Left lobe of liver (tissue), 2 donors: ENCODE data around the gene GRAMD4. TPM values are rescaled to one million over a fixed set of nuclear protein-coding genes. Genes with fewer than 3 reads are reported as not detected.
A peak's percentile ranks its signal among the peaks of the same experiment; 100 is the strongest.

Experiments used
- ATAC-seq: fragments of 200-7000 bp; cut with Tn5 transposase; one replicate; pipeline ENCODE4 v1.9.1; 2020; ENCODE audit warnings: mild to moderate bottlenecking, moderate library complexity
- DNase-seq: peaks from one replicate; pipeline ENCODE4 v3.0.0-alpha.2; 2020; ENCODE audit warnings: low spot score
- total RNA-seq: library from RNA; stranded (reverse); gene quantifications from one replicate; pipeline ENCODE4 v1.2.1, GENCODE V29; 2021
- donor health status: DM: no; HTN: no; CAD: no; lungs with moderate emphysema.
- donor health status: DM: no; HTN: yes; CAD: no.

The GRAMD4 gene
- total RNA-seq, 1 donor from 2014 or later: 42.5 TPM

DNA sequence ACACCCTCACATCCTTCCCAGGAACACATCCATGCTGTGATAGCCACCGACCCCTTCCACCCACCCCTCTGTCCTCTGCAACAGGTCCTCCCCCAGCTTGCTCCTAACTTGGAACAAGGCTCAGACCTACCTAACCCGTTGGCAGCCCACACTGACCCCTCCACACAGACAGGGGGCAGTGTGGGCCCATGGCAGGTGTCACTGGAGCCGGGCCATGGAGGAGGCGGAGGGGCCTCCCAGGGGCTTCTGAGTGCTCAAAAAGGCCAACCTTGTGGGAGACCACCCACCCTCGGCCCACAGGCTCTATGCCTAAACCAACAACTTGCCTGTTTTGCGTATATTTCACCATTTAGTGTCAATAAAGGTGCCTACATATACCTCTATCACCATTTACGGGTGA lies 60.8 kb downstream of the GRAMD4 start:
- DNase-seq: no peak
- ATAC-seq: peak; percentile 34

DNA sequence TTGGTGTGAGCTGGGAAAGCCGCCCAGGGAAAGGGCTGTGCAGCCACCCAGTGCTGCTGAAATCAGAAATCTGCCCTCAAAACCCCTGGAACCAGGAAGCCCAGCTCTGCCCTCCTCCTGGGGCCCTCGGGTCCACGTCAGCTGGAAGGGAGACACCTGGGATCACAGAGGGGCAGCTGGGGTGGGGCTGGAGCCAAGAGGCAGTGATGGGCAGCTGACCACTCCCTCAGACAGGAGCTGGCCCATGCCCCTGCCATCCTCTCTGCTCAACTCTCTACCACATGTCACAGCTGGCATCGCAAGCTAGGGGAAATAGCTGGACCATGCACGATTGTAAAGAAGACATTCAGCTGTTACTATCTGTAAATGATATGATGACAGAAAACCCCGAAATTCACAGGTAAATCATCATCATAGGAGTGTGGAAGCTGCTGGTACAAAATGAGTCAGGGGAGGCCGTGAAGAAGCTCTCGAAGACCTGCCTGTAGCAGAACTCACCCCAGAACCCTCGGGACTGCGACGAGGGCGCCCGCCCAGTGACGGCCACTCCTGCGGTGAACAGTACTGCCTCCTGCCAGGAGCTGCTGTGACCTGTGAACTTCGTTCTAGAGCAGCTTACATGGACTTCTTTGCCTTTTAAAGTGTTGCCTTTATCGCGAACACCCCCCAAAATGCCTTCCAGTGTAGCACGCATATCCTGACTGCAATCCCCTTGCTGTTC lies 62.0 kb downstream of the GRAMD4 start:
- DNase-seq (no peak), ATAC-seq (peak; percentile 46)

DNA sequence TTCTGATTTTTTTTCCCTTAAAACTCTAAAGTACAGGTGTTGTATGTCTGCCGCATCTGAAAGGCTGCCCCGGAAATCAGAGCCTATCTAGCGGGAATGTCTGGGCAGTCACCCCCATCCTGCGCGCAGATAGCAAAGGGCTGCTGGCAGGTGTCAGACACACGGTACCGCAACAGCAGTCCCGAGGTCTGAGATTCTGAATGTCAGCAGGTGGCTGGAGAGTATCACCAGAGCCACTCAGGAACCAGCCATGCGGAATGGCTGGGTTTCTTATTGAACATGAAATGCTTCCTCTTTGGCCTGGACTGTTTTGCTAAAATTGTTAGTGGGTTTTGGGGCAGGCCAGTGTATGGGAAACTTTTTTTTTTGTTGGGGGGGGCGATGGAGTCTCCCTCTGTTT lies 64.5 kb downstream of the GRAMD4 start:
- ATAC-seq: peak; percentile 7

DNA sequence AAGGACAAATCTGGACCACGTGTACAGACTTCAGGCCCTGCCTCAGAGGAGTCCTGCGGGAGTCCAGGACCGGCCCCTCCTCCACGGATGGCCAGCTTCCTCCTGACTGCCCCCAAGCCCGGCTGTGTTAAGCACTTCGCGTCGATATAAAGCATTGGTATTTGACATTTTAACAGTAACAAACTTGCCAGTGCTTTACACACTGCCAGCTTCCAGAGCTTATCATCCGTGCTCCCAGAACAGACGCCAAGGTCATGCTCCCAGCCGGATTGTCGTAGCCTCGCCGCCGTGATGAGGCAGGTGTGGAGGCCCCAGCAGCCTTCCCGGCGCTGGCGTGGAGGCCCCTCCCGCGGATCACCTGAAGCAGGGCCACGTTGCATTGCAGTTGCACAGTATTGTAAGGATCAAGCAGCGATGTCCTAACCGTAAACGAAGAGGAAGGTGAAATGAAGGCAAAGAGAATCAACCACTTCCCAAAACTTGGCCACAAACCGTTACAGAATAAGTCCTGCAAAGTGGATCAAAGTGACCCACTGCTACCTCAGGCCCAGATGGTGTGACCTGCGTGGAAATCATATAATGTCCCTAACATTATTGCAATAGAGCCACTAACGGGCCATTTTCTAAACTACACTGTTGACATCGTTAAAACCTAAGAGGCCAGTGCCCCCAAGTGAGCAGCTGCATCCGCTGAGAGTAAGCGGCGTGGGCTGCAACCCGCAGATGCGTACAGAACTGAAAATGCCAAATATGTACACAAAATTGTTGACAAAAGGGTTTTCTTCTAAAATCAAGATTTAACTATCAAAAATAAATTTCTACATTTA lies 66.2 kb downstream of the GRAMD4 start:
- ATAC-seq (no peak), DNase-seq (no peak)

More for the DNA sequence above, 64.5 kb downstream of the GRAMD4 start:
- no peak for DNase-seq

DNA sequence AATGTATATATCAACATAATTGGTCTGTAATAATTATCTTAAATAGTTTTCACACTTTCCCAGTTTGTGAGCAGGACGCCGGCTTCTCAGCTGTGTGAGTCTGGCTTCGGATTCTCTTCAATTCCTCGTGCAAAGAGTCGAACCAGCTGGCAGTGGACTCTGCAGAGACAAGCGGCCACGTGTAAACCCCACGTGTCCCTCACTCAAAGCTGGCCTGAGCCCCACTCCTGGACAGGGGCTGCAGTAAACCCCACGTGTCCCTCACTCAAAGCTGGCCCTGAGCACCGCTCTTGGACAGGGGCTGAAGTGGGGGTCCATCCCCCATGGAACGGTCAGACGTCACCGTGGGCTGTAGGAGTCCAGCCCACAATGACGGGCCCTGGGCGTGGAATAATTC lies 66.9 kb downstream of the GRAMD4 start:
- ATAC-seq: no peak
- no peak for DNase-seq

DNA sequence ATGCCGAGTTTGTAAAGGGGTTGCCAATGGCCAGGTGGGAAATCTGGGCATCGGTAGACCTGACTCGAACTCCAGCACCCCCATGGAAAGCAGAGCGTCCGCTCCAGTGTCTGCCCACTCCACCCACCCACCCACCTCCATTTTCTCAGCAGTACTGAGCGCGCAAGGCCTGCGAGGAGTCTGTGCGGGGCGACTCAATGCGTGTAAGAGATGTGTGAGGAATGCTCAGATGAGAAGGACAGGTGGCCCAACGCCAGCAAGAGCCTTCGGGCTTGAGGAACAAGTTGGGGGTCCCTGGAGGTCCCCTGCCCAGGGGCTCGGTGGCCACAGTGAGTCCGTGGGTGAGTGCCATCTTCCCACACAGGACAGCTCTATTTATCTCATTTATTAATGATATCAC lies 67.3 kb downstream of the GRAMD4 start:
- DNase-seq: no peak
- no peak for ATAC-seq

DNA sequence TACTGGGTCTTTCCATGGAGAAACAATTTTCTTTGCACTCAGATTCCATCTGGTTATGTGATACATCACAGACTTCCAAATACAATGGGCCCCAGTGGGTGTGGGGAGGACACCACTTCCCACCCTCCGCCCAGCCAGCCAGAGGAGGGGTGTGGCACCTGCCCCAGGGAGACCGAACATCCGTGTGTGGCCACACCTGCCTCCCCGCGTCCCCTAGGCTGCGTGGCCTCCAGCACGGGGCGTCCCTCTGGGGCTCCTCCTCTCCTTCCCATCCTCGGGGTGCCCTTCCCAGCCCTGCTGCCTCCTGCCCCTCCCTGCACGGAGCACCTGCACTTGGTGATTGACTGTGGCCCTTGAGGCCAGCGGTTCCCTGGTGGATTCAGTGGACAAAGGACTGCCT lies 68.8 kb downstream of the GRAMD4 start:
- no peak for DNase-seq

DNA sequence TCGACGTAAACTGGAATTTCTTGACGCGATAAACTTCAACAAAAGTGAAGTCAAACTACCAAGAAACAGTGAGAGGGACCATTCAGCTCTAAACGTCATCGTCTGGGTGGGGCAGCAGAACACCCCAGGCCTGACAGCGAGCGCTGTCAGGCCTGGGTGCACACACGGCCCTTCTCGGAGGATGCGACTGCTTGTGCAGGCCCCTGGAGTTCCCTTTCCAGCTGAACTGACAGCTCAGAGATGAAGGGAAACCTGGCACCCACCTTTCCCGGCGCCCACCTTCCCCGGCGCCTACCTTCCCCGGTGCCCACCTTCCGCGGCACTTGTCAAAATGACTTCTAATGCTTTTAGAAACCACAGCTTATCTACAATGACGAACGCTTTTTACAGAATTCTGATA lies 70.0 kb downstream of the GRAMD4 start:
- no peak for ATAC-seq
- no peak for DNase-seq

More for the DNA sequence above, 68.8 kb downstream of the GRAMD4 start:
- peak; percentile 23 for ATAC-seq

DNA sequence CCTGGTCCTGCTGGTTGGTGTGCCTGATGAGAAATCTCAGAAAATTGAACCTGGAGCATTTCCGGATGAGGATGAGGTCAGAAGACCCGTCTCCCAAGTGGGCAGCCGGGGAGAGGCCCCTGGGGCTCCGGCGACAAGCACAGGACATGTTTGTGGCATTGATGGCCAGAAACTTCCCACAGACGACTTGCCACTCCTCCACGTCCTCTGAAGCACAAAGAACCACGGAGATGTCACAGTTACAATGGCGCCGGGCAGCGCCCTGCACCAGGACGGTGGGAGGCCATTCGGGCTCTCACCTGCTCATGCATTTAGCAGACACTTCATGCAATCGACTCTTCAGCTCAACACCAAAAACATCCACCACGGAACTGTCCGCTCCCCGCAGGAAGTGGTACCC lies 71.4 kb downstream of the GRAMD4 start:
- DNase-seq (no peak), ATAC-seq (no peak)

DNA sequence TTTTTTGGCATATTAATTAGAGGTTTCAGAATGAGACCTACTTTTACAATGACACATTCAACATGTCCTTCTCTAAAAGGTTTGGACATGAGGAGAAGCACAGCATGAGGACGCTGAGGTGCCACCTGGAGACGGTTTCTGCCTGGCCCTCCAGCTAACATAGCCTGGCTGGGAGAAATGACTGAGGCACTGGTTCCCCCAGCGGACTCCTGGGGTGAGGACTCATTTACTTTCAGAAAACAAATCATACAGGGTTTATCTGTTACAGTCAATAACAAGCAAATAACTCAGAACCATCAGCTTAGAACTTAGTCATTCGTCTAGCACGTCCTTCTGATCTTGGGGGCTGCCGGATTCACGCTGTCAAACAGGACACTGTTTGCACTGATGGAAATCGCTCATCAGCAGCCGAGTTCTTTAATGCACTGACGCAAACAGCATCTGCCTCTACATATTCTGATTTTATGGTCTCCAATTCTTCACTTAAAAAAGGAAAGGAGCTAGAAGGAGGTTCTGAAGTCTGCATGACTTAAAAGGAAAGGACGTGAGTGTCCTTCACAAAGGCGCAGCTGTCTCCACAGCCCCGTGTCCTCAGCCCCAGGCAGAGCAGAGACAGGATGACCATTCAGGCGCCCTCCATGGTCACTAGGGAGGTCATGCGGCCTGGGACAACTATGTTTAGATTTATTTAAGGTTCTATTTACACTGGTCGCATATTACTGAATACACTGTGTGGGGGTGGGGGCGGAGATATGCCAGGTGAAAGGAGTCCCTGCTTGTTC lies 73.6 kb downstream of the GRAMD4 start:
- DNase-seq: no peak
- ATAC-seq: no peak

DNA sequence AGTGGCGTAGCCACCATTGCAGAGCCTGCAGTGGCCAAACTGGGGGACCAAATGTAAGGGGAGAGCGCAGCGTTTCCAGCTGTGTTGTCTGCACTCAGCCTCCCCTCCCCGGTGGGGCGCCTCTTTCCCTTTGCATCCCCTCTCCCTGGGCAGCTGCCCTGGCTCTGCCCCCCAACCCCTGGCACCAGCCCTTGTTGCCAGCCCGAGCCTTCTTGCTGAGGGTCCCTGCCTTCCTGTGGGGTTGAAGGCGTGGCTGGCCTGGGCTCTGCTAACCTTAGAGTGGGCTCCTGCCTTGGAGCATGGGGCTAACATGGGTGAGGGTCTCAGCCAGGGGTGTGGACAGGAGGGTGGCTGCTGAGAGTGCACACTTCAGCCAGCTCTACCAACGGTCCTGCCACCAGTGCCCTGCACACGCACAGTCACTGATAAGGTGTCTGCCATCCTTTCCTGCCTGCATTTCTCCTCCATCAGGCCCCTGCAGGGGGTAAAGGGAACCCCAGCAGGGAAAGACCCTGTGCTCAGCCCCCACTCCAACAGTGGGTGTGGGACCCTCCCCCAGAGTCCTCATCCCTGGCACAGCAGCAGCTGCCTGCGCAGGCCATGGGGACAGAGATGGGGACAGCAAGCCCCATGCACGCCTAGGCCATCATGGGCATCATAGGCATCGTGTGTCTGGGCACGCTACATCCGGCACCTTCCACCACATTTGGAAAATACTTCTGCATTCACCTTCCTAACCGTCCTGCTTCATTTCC lies 74.4 kb downstream of the GRAMD4 start:
- DNase-seq (no peak), ATAC-seq (no peak)

DNA sequence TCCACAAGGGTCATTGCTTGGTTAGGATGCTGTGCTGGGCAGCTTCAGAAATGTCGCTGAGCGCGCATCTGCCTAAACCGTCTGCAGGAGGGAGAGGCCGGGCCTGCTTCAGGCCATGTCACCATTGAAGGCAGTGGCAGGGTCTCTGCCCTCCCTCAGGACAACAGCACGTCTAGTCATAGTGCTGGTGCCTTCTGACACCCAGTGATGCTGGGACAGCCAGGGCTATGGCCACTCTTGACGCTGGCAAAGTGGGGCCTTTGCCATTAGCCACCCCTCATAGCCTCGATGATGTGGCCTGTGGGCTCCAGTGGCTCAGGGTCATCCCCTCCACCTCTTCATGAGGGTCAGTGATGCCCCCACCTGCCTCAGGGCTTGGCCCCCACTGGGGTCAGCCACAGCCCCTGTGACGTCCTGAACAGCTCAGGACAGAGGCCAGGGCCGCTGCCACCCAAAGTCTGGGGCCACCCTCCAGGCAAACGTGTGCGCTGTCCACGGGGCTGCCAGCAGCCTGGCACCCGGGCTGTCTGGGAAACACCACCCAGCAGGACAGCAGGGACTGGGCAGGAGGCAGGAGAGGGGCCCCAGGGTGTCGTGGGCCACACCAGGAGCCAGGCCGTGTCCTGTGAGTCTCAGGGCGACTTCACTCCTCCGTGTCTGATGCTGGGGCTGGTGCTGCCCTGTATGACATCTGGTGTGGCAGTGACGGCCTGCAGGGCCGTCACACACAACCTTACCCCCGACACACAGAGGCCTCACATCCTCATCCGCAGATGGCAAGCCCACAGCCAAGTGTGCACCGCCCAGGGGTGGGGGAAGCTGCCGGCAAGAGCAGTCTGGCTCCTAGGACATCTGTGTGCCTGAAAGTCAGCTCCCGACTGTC lies 75.4 kb downstream of the GRAMD4 start:
- ATAC-seq (no peak), DNase-seq (no peak)

DNA sequence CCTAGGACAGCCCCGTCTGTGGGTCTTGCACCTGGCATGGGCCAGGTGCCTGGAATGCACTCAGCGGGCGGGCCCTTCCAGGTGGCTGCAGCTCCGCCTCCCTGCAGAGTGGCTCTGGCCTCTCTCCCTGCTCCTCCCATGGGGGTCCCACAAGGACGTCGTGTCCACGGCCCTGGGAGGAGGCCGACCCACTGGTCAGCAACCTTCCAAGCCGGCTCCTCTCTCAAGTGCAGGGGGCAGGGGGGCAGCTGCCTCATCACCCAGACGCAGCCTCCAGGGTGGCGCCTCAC lies 76.0 kb downstream of the GRAMD4 start:
- ATAC-seq (no peak), DNase-seq (no peak)

DNA sequence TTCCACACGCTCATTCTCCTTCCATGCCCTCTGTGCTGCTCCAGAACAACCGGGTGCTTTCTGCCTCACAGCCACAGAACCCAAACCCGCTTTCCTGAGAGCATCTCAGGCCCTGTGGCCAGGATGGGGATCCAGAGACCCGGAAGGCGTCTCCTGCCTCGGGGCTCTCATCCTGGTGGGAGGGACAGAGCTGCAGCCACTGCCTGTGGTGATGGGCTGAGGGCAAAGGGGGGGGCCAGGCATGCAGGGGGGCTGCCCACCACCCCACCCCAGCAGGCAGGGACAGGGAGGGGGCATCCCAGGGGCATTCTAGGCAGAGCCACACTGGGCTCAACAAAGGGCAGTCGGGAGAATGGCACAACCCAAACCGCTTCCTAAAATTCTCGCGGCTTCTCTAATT lies 76.4 kb downstream of the GRAMD4 start:
- ATAC-seq (no peak), DNase-seq (no peak)

DNA sequence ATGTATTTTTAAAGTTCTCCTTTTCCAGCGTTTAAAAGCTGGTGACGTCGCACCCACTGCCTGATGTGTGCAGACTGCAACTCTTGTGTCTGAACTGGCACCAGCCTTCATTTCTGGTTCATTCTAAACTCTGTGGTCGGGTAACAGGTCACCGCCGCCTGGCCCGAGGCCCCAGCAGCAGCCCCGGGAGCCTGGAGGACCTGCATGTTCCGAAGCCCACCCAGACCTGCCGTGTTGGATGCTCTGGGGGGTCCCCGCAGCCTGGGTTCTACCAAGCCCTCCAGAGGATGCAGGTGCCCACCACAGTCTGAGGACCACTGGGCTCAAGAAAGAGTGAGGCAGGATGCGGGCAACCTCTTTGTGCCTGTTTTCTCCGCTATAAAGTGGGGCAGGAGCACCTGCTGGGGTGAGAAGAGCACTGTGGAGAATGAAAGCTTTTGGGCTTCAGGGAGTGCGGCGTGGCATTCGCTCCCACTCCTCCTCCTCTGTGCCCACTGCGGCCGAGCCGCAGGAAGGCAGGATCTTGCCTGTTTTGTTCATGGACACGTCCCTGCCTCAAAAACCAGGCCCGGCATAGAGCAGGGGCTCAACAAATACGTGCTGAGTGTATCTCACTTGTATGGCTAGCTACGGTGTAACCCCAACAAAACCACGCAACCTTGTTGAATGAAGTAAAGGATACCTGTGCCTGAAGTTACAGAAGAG lies 77.8 kb downstream of the GRAMD4 start:
- DNase-seq (no peak), ATAC-seq (no peak)

DNA sequence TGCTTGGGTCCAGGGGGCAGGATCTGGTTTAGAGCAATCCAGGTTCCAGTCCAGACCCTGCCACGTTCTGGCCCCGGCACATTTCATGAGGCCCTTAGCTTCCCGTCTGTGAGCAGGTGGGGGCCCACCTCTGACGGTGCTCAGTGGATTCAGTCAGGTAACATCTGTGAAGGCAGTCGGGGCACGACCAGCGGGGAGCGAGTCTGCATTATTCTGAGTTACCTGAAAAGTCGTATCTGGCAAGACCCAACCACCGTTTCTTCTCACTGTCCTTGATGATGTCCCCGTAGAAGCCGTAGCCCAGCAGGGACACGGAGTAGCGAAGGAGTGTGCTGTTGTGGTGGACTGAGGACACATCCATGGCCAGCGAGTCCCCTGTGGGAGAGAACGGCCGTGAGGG lies 78.9 kb downstream of the GRAMD4 start:
- DNase-seq: no peak
- ATAC-seq: no peak

DNA sequence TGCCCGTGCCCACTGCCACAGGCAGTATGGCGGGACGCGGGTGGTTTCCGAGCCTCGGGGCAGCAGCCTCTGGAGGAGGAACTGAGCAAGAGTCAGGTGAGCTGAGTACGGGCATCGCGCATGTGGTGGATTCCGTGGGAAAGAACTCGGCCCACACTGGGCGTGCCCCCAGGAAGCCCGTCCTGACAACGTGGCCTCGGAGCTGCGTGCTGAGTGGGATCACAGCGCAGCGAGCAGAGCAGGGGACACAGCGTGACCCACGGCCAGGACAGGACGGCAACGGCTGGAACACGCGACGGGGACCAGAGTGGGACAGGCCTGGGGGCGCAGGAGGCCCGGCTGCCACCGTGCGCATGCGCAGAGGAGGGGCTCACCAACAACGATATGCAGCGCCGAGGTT lies 81.1 kb downstream of the GRAMD4 start:
- ATAC-seq (no peak), DNase-seq (no peak)

DNA sequence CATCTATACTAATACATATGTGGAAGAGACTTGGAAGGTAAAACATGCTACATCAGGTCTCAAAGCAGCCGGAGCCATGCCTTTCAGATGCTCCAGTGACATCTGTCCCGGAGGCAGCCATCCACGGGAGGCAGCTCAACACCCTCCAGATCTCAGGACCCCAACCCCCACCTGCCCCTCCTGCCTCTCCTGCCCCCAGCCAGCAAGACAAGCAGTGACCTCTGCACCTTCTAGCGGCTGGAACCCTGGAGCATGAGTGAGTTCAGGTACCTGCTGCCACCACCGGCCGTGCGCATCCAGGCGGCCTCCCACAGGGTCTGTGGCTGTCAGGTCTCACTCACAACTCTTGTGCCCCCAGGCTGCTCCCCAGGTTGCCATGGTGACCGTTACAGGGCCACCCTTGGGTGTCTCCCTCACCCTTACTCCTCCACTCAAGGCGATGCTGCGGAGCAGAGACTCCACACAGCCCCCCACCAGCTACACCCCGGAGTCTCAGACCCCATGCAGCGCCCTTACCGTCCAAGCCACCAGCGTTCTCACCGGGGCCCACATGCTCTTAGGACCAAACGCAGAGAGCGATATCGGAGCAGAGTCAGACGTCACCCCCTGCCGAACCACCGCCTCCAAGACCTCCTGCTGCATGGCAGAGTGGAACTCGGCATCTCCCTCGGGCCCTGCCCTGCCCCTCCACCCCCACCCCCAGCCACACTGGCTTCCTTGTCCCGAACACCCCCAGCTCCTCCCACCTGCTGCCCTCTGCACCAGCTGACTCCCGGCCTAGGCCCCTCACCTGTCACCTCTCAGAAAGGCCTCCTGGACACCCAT lies 83.2 kb downstream of the GRAMD4 start:
- ATAC-seq (no peak), DNase-seq (no peak)

DNA sequence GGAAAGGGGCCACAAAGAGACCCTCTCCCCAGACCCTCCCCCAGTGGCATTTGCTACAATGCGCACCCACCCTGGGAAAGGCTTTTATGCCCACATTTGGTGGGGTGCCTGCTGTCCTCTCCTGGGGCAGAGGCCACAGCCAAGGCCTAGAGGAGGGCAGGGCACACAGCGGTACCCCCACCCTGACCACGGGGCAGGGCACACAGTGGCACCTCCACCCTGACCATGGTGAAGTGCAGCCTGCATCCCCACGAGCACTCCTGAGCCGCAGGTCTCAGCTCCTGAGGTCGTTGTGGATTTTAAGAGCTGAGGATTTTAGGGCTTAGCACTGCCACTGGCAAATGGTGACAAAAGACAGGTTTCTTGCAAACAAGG lies 83.8 kb downstream of the GRAMD4 start:
- DNase-seq (no peak), ATAC-seq (no peak)
